Right atrium auricular region (tissue), 2 donors: Measurements from ENCODE around the gene APP. TPM values are rescaled to one million over a fixed set of nuclear protein-coding genes. Genes with fewer than 3 reads are reported as not detected.

ENCODE experiments used
- DNase-seq: peaks from one replicate; pipeline ENCODE4 v3.0.0-alpha.2; 2019; ENCODE audit warnings: low spot score
- H3K27ac ChIP-seq, 2 donors: fragments of 200-600 bp; sonication (generic); 1 replicate in 1 of 2; 2 replicates in 1 of 2; pipeline ENCODE4 v1.5.1; 2016 to 2019
- H3K27me3 ChIP-seq, 2 donors: fragments of 200-600 bp; sonication (generic); one replicate each; pipeline versions ENCODE4 v1.5.1 to v1.6.0; 2017 to 2019
- H3K36me3 ChIP-seq: fragments of 200-600 bp; sonication (generic); one replicate; pipeline ENCODE4 v1.5.1; 2016
- H3K4me1 ChIP-seq, 2 donors: fragments of 200-600 bp; sonication (generic); one replicate each; pipeline versions ENCODE4 v1.5.1 to v1.6.0; 2017 to 2019
- H3K4me3 ChIP-seq, 2 donors: fragments of 200-600 bp; sonication (generic); 1 replicate in 1 of 2; 2 replicates in 1 of 2; pipeline ENCODE4 v1.5.1; 2017 to 2019; ENCODE audit warnings: mild to moderate bottlenecking in 1 of 2, moderate library complexity in 1 of 2
- H3K9me3 ChIP-seq, 2 donors: fragments of 200-600 bp; sonication (generic); one replicate each; pipeline ENCODE4 v1.5.1; 2019
- total RNA-seq, 2 donors: library from RNA; depleted of rRNA; stranded (reverse); fragments of >200 nt; gene quantifications; one replicate each; pipeline ENCODE4 v1.1.0, GENCODE V29; 2016
- TF ChIP-seq, protein P1 (sequence below), 2 donors: fragments of 200-600 bp; sonication (generic); IDR thresholded peaks; one replicate each; pipeline ENCODE4 v1.5.1; 2019; ENCODE audit warnings: antibody characterized with exemption in 2 of 2

The APP gene
- total RNA-seq, 2 donors from 2014 or later: 326 to 389 TPM

DNA sequence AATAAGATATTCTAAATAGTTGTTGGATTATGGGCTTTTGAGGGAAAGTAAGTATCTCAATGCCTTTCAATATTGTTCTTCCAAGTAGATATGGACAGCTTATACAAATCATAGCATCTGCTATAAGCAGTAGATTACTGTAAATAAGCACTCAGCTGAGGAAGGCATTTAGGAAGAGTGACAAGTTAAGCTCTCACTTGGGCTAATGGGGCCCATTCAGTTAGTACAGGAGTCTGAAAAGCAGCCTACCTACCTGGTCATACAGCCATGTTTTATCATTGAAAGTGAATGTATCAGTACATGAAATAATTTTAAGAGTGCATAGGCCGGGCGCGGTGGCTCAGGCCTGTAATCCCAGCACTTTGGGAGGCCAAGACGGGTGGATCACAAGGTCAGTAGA is 73.1 kb downstream of the APP start:
- no peak overlapping the region for H3K27ac ChIP-seq
- DNase-seq: no peak
- TF ChIP-seq, protein P1, sequence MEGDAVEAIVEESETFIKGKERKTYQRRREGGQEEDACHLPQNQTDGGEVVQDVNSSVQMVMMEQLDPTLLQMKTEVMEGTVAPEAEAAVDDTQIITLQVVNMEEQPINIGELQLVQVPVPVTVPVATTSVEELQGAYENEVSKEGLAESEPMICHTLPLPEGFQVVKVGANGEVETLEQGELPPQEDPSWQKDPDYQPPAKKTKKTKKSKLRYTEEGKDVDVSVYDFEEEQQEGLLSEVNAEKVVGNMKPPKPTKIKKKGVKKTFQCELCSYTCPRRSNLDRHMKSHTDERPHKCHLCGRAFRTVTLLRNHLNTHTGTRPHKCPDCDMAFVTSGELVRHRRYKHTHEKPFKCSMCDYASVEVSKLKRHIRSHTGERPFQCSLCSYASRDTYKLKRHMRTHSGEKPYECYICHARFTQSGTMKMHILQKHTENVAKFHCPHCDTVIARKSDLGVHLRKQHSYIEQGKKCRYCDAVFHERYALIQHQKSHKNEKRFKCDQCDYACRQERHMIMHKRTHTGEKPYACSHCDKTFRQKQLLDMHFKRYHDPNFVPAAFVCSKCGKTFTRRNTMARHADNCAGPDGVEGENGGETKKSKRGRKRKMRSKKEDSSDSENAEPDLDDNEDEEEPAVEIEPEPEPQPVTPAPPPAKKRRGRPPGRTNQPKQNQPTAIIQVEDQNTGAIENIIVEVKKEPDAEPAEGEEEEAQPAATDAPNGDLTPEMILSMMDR (IDR thresholded peaks at IDR 0.05): no peak
- no peaks in the 10 kb centered on the region for H3K9me3 ChIP-seq
- H3K36me3 ChIP-seq: no peaks in the 10 kb centered on the region
- peaks cover 0 to 8% of the 10 kb centered on the region in 2 donors for H3K4me1 ChIP-seq
- H3K4me3 ChIP-seq: no peak overlapping the region
- no peaks in the 10 kb centered on the region for H3K27me3 ChIP-seq

DNA sequence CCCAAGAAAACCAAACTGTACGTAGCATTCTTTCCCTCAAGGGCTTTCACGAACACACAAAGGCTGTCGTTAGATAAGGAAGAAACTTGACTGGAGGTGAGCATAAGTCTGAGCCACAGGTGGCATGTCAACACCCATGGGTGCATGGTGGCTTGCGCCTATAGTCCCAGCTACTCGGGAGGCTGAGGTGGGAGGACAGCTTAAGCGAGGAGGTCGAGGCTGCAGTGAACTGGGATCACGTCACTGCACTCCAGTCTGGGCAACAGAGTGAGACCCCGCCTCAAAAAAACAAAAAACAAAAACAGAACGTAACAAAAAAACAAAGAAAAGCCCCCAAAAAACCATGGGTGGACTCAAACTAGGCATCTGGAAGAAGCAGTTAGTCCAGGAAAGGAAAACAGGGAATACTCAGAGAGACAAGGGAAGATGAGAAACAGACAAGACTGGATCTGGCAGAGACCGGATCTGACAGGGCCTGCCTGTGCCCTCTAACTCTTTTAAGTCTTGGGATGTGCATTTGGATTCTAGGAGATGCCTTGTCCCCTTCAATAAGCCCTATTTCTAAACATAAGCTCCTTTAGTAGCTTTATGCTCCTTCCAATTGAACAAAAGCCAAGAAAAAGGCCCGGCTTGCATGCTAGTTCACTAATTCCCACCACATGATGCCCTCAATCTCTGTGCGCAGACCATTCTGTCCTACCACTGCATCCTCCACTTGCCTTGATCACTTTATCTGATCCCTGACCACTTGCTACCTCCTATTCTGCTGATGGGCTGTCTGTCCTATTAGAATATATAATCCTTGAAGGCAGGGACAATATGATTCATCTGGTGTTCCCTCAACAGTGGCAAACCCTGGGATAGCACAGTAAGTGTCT is 73.8 kb downstream of the APP start:
- Histone ChIP-seq H3K27me3 (no peaks in the 10 kb centered on the region), H3K4me3 (no peak overlapping the region), H3K9me3 (no peaks in the 10 kb centered on the region), H3K27ac (no peak overlapping the region), H3K36me3 (no peaks in the 10 kb centered on the region), H3K4me1 (peaks cover 0 to 8% of the 10 kb centered on the region in 2 donors)
- DNase-seq: no peak
- TF ChIP-seq, protein P1 (IDR thresholded peaks at IDR 0.05): no peak

DNA sequence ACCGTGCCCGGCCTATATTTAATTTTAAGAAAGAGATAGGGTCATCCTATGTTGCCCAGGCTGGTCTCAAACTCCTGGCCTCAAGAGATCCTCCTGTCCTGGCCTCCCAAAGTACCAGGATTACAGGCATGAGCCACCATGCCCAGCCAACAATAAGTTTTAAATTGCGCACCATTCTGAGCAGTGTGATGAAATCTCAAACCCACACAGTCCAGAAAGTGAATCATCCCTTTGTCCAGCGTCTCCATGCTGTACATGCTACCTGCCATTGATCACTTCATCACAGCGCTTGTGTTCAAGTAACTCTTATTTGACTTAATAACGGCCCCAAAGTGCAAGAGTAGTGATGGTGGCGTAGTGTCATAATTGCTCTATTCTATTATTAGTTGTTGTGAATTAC is 75.4 kb downstream of the APP start:
- TF ChIP-seq, protein P1 (IDR thresholded peaks at IDR 0.05): no peak
- Histone ChIP-seq H3K36me3 (no peaks in the 10 kb centered on the region), H3K4me1 (peaks cover 0 to 8% of the 10 kb centered on the region in 2 donors), H3K27me3 (no peaks in the 10 kb centered on the region), H3K4me3 (no peak overlapping the region), H3K27ac (no peak overlapping the region), H3K9me3 (no peaks in the 10 kb centered on the region)
- DNase-seq: no peak

DNA sequence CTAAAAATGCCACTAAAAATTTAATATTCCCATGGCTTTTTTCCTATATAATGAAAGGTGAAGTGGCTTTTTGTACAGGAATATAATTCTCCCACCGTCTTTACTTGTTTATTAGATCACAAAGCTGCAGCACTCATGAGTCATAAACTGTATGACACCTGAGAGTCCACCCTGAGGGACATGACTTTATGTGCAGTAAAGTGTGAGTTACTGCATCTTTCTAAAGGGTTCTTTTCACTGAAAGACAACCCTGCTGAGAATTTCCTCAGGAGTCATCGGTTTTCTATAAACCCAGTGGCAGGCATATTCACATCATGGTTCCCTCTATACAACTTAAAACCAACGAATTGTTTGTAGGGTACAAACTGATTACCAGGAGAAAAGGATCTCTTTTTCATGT is 77.4 kb downstream of the APP start:
- DNase-seq: no peak
- H3K4me1 ChIP-seq: no peaks in the 10 kb centered on the region

DNA sequence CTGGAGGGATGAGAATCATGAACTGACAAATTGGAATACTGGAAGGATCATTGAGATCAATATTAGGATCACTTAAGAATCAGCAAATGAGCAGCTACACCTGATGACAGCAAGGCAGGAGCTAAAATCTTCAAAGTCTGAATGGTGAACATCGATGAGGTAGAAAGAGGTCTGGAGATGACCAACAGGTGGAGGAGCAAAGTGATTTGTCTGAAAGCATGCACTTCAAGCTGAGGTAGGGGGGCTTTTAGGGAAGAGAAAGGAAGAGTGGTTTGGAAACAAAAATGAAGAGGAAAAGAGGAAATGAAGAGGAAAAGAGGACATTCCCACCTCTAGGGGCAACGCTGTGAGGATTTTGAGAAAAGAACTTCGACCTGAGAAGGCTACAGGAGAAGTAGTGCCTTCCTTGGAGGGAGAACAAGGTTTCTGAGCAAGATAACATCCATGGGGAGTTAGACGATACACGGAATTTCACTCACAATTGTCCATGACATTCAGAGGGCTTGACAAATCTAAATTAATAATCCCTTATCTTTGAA is 79.0 kb downstream of the APP start:
- Histone ChIP-seq H3K4me1 (no peaks in the 10 kb centered on the region), H3K4me3 (no peak overlapping the region), H3K27ac (no peak overlapping the region), H3K9me3 (no peaks in the 10 kb centered on the region), H3K36me3 (peaks cover 5% of the 10 kb centered on the region), H3K27me3 (no peaks in the 10 kb centered on the region)
- TF ChIP-seq, protein P1 (IDR thresholded peaks at IDR 0.05): no peak
- DNase-seq: no peak

More for the DNA sequence above, 77.4 kb downstream of the APP start:
- no peaks in the 10 kb centered on the region for H3K27me3 ChIP-seq
- peaks cover 1% of the 10 kb centered on the region for H3K36me3 ChIP-seq
- H3K27ac ChIP-seq: no peak overlapping the region
- no peaks in the 10 kb centered on the region for H3K9me3 ChIP-seq
- no peak overlapping the region for H3K4me3 ChIP-seq
- TF ChIP-seq, protein P1 (IDR thresholded peaks at IDR 0.05): no peak
